GM12865 (cell line): ENCODE measurements around the gene OVOL2.

Experiments
- DNase-seq: peaks from one replicate; pipeline ENCODE4 v3.0.0; 2010; ENCODE audit warnings: low read depth
- H3K4me3 ChIP-seq: 2 replicates; pipeline ENCODE4 v1.5.1; 2011; ENCODE audit warnings: mild to moderate bottlenecking, low read depth, low read length, control low read depth
- CTCF ChIP-seq: IDR thresholded peaks from 2 replicates; pipeline ENCODE4 v1.5.1; 2011; ENCODE audit warnings: low read length, control low read depth, low read depth, inconsistent platforms; ENCODE audit not compliant: insufficient read depth; ENCODE audit errors: missing control alignments

Gene OVOL2

GRCh38 chr20:17985388-17986018 lies 72.2 kb downstream of the OVOL2 start:
- no peak for DNase-seq
- no peak for TF ChIP-seq CTCF
- no peak overlapping the region for H3K4me3 ChIP-seq

DNA sequence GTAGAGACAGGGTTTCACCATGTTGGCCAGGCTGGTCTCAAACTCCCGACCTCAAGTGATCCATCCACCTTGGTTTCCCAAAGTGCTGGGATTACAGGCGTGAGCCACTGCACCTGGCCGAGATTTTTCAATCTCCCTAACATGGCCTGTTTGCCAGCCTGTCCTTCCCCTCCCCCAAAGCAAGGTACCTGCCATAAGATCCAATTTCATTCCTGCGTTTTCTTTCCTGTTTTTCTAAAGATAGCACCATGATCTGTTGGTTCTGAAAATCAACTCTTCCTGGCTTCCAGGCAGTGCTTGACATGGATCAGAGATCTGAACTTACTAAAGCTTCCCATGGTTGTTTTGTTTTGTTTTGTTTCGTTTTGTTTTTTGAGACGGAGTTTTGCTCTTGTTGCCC lies 81.4 kb downstream of the OVOL2 start:
- no peak for DNase-seq
- H3K4me3 ChIP-seq = no peak overlapping the region
- TF ChIP-seq CTCF = no peak
